ENCODE results near the gene KIZ. TPM values are rescaled to one million over a fixed set of nuclear protein-coding genes. Genes with fewer than 3 reads are reported as not detected.

KIZ gene
- total and polyA plus RNA-seq, 2 donors (not counting 1 experiment from before 2014, with no cell fraction given) = 19.7 to 40.4 TPM

- Histone ChIP-seq H4K20me1 (ENCODE audit: control insufficient read depth, insufficient read depth, low read length, poor library complexity, severe bottlenecking) (no peaks in the 10 kb centered on the region), H3K79me2 (ENCODE audit: control insufficient read depth, insufficient read depth, low read length) (no peaks in the 10 kb centered on the region), H3K9ac (ENCODE audit: low read length) (no peak overlapping the region), H3K4me1 (ENCODE audit: control insufficient read depth in 2 of 2, insufficient read depth in 2 of 2, low read length in 2 of 2) (no peaks in the 10 kb centered on the region), H3K4me2 (replicated peaks; ENCODE audit: low read depth, low read length, poor library complexity, severe bottlenecking) (no peak overlapping the region), H3K9me3 (ENCODE audit: control extremely low read depth in 1 of 3, control insufficient read depth in 2 of 3, insufficient read depth in 1 of 3, low read length in 2 of 3) (no peaks in the 10 kb centered on the region), H2AFZ (ENCODE audit: insufficient read depth, low read depth, low read length, poor library complexity, severe bottlenecking) (no peak overlapping the region), H3K4me3 (ENCODE audit: control extremely low read depth in 1 of 5, extremely low read depth in 1 of 5, insufficient read depth in 1 of 5, low read depth in 2 of 5, low read length in 4 of 5) (no peak overlapping the region), H3K27me3 (replicated peaks in 1 of 4; ENCODE audit: control extremely low read depth in 1 of 4, control insufficient read depth in 3 of 4, insufficient read depth in 4 of 4, low read length in 3 of 4) (no peaks in the 10 kb centered on the region), H3K27ac (ENCODE audit: low read length in 2 of 2) (no peak overlapping the region), H3K36me3 (replicated peaks in 1 of 2; ENCODE audit: control extremely low read depth in 1 of 2, control insufficient read depth in 1 of 2, extremely low read depth in 1 of 2, insufficient read depth in 2 of 2, low read length in 1 of 2) (no peaks in the 10 kb centered on the region)
- CTCF ChIA-PET = no interaction called here
- H3K4me1 Mint-ChIP-seq = no peaks in the 10 kb centered on the region
- no peak overlapping the region for H3K4me3 Mint-ChIP-seq
- intact Hi-C loops (cut with micrococcal nuclease) = no loop called here
- H3K27me3 Mint-ChIP-seq = no peaks in the 10 kb centered on the region
- H3K9me3 Mint-ChIP-seq (ENCODE audit: insufficient read depth) = no peaks in the 10 kb centered on the region
- TF ChIP-seq, protein P1, sequence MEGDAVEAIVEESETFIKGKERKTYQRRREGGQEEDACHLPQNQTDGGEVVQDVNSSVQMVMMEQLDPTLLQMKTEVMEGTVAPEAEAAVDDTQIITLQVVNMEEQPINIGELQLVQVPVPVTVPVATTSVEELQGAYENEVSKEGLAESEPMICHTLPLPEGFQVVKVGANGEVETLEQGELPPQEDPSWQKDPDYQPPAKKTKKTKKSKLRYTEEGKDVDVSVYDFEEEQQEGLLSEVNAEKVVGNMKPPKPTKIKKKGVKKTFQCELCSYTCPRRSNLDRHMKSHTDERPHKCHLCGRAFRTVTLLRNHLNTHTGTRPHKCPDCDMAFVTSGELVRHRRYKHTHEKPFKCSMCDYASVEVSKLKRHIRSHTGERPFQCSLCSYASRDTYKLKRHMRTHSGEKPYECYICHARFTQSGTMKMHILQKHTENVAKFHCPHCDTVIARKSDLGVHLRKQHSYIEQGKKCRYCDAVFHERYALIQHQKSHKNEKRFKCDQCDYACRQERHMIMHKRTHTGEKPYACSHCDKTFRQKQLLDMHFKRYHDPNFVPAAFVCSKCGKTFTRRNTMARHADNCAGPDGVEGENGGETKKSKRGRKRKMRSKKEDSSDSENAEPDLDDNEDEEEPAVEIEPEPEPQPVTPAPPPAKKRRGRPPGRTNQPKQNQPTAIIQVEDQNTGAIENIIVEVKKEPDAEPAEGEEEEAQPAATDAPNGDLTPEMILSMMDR (IDR thresholded peaks at IDR 0.05) = no peak
- no peak for TF ChIP-seq EZH2 (IDR thresholded peaks at IDR 0.05; ENCODE audit: borderline replicate concordance, insufficient read depth, low read depth, low read length, poor library complexity, severe bottlenecking)
- H3K27ac Mint-ChIP-seq = no peak overlapping the region
- no peak for DNase-seq
- POLR2A ChIA-PET = no interaction called here
- ATAC-seq (ENCODE audit: low read depth) = no peak
- 76% methylated on average over 5 of the region's 6 CpGs for WGBS (ENCODE audit: insufficient coverage)
Observed at GRCh38 chr20:21251278-21251677, 125.4 kb downstream of the KIZ start.

DNA sequence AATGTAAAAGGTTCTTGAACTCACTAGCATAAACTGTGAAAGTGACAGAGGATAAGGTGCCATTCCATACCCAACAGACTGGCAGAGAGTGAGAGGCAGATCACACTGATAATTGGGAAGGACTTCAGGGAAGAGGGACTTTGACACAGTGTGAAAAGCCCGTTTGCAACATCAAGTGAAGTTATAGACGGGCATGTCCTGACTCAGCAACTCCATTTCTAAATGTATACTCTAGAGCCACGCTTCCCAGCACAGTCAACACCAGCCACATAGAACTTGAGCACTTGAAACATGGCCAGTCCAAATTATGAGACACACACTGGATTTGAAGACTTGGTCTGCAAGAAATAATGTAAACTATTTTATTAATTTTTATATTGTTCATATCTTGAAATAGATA, 131.3 kb downstream of the KIZ start:
- ATAC-seq (ENCODE audit: low read depth) = no peak
- H3K4me3 Mint-ChIP-seq = no peak overlapping the region
- H3K9ac ChIP-seq (ENCODE audit: low read length) = no peak overlapping the region
- H3K4me2 ChIP-seq (replicated peaks; ENCODE audit: low read depth, low read length, poor library complexity, severe bottlenecking) = no peak overlapping the region
- no peaks in the 10 kb centered on the region for H4K20me1 ChIP-seq (ENCODE audit: control insufficient read depth, insufficient read depth, low read length, poor library complexity, severe bottlenecking)
- H3K4me3 ChIP-seq (ENCODE audit: control extremely low read depth in 1 of 5, extremely low read depth in 1 of 5, insufficient read depth in 1 of 5, low read depth in 2 of 5, low read length in 4 of 5) = no peak overlapping the region
- CTCF ChIA-PET = no interaction called here
- 80% methylated on average over 1 of the region's 3 CpGs for WGBS (ENCODE audit: insufficient coverage)
- intact Hi-C loops (cut with micrococcal nuclease) = no loop called here
- no peaks in the 10 kb centered on the region for H3K4me1 ChIP-seq (ENCODE audit: control insufficient read depth in 2 of 2, insufficient read depth in 2 of 2, low read length in 2 of 2)
- no peak overlapping the region for H3K27ac Mint-ChIP-seq
- H2AFZ ChIP-seq (ENCODE audit: insufficient read depth, low read depth, low read length, poor library complexity, severe bottlenecking) = no peak overlapping the region
- H3K27me3 ChIP-seq (replicated peaks in 1 of 4; ENCODE audit: control extremely low read depth in 1 of 4, control insufficient read depth in 3 of 4, insufficient read depth in 4 of 4, low read length in 3 of 4) = no peaks in the 10 kb centered on the region
- H3K27ac ChIP-seq (ENCODE audit: low read length in 2 of 2) = no peak overlapping the region
- POLR2A ChIA-PET = interaction anchor here (0.6 kb wide), 1 partner anchor 27 kb away, joined by 5 read pairs; no protein-coding TSS in a partner anchor
- TF ChIP-seq, protein P1 (IDR thresholded peaks at IDR 0.05) = no peak
- no peak for TF ChIP-seq EZH2 (IDR thresholded peaks at IDR 0.05; ENCODE audit: borderline replicate concordance, insufficient read depth, low read depth, low read length, poor library complexity, severe bottlenecking)
- no peaks in the 10 kb centered on the region for H3K4me1 Mint-ChIP-seq
- no peaks in the 10 kb centered on the region for H3K9me3 ChIP-seq (ENCODE audit: control extremely low read depth in 1 of 3, control insufficient read depth in 2 of 3, insufficient read depth in 1 of 3, low read length in 2 of 3)
- peaks cover 4% of the 10 kb centered on the region for H3K27me3 Mint-ChIP-seq
- no peak for DNase-seq
- H3K9me3 Mint-ChIP-seq (ENCODE audit: insufficient read depth) = no peaks in the 10 kb centered on the region
- H3K36me3 ChIP-seq (replicated peaks in 1 of 2; ENCODE audit: control extremely low read depth in 1 of 2, control insufficient read depth in 1 of 2, extremely low read depth in 1 of 2, insufficient read depth in 2 of 2, low read length in 1 of 2) = no peaks in the 10 kb centered on the region
- H3K79me2 ChIP-seq (ENCODE audit: control insufficient read depth, insufficient read depth, low read length) = no peaks in the 10 kb centered on the region
